Measurements from ENCODE around the gene ALPI.

Gene ALPI

GRCh38 chr2:232476045-232476444 lies 20.1 kb downstream of the ALPI start:
- H3K9ac ChIP-seq (ENCODE audit: low read depth, low read length) = no peak overlapping the region
- no peak overlapping the region for H3K27ac ChIP-seq (ENCODE audit: low read length)
- H3K79me2 ChIP-seq (ENCODE audit: insufficient read depth, low read length) = no peaks in the 10 kb centered on the region
- no peak overlapping the region for H3K4me2 ChIP-seq (ENCODE audit: insufficient read depth, low read length)
- ATAC-seq (ENCODE audit: insufficient read depth, low read depth) (no peak), DNase-seq (no peak)
- no peak overlapping the region for H3K4me3 ChIP-seq (ENCODE audit: low read depth in 1 of 2, low read length in 2 of 2)
- no peak overlapping the region for H2AFZ ChIP-seq (ENCODE audit: low read depth, low read length)
- TF ChIP-seq CTCF (IDR thresholded peaks at IDR 0.05; ENCODE audit: borderline replicate concordance, extremely low read depth, low read length, poor library complexity, severe bottlenecking) (no peak), EZH2 (IDR thresholded peaks at IDR 0.05; ENCODE audit: borderline replicate concordance, low read depth, low read length, severe bottlenecking) (no peak)
- no peaks in the 10 kb centered on the region for H3K4me1 ChIP-seq (ENCODE audit: insufficient read depth, low read length)
- no peaks in the 10 kb centered on the region; the same call in 1 of the 2 replicates for H4K20me1 ChIP-seq (ENCODE audit: insufficient read depth, low read length)
- no peaks in the 10 kb centered on the region for H3K36me3 ChIP-seq (ENCODE audit: insufficient read depth, low read length)
- H3K9me3 ChIP-seq (ENCODE audit: insufficient read depth, low read length, severe bottlenecking) = no peaks in the 10 kb centered on the region
- peaks cover 9% of the 10 kb centered on the region for H3K27me3 ChIP-seq (ENCODE audit: insufficient read depth, low read length, poor library complexity)

- no peak overlapping the region for H3K27ac ChIP-seq (ENCODE audit: low read length)
- TF ChIP-seq CTCF (IDR thresholded peaks at IDR 0.05; ENCODE audit: borderline replicate concordance, extremely low read depth, low read length, poor library complexity, severe bottlenecking) (no peak), EZH2 (IDR thresholded peaks at IDR 0.05; ENCODE audit: borderline replicate concordance, low read depth, low read length, severe bottlenecking) (no peak)
- no peaks in the 10 kb centered on the region for H3K36me3 ChIP-seq (ENCODE audit: insufficient read depth, low read length)
- no peaks in the 10 kb centered on the region for H3K9me3 ChIP-seq (ENCODE audit: insufficient read depth, low read length, severe bottlenecking)
- ATAC-seq (ENCODE audit: insufficient read depth, low read depth) (no peak), DNase-seq (no peak)
- no peak overlapping the region for H3K4me3 ChIP-seq (ENCODE audit: low read depth in 1 of 2, low read length in 2 of 2)
- no peak overlapping the region for H2AFZ ChIP-seq (ENCODE audit: low read depth, low read length)
- no peaks in the 10 kb centered on the region for H3K4me1 ChIP-seq (ENCODE audit: insufficient read depth, low read length)
- no peaks in the 10 kb centered on the region for H3K79me2 ChIP-seq (ENCODE audit: insufficient read depth, low read length)
- H4K20me1 ChIP-seq (ENCODE audit: insufficient read depth, low read length) = no peaks in the 10 kb centered on the region; the same call in 1 of the 2 replicates
- no peak overlapping the region for H3K9ac ChIP-seq (ENCODE audit: low read depth, low read length)
- no peak overlapping the region for H3K4me2 ChIP-seq (ENCODE audit: insufficient read depth, low read length)
- H3K27me3 ChIP-seq (ENCODE audit: insufficient read depth, low read length, poor library complexity) = peaks cover 9% of the 10 kb centered on the region
Observed at GRCh38 chr2:232476791-232477190, 20.8 kb downstream of the ALPI start.

GRCh38 chr2:232477751-232478510 lies 22.0 kb downstream of the ALPI start:
- TF ChIP-seq CTCF (IDR thresholded peaks at IDR 0.05; ENCODE audit: borderline replicate concordance, extremely low read depth, low read length, poor library complexity, severe bottlenecking) (no peak), EZH2 (IDR thresholded peaks at IDR 0.05; ENCODE audit: borderline replicate concordance, low read depth, low read length, severe bottlenecking) (no peak)
- no peaks in the 10 kb centered on the region for H3K4me1 ChIP-seq (ENCODE audit: insufficient read depth, low read length)
- H4K20me1 ChIP-seq (ENCODE audit: insufficient read depth, low read length) = no peaks in the 10 kb centered on the region; the same call in 1 of the 2 replicates
- H3K4me3 ChIP-seq (ENCODE audit: low read depth in 1 of 2, low read length in 2 of 2) = no peak overlapping the region
- no peaks in the 10 kb centered on the region for H3K79me2 ChIP-seq (ENCODE audit: insufficient read depth, low read length)
- no peaks in the 10 kb centered on the region for H3K9me3 ChIP-seq (ENCODE audit: insufficient read depth, low read length, severe bottlenecking)
- no peak overlapping the region for H3K9ac ChIP-seq (ENCODE audit: low read depth, low read length)
- DNase-seq (no peak), ATAC-seq (ENCODE audit: insufficient read depth, low read depth) (no peak)
- H3K36me3 ChIP-seq (ENCODE audit: insufficient read depth, low read length) = no peaks in the 10 kb centered on the region
- H3K4me2 ChIP-seq (ENCODE audit: insufficient read depth, low read length) = no peak overlapping the region
- H2AFZ ChIP-seq (ENCODE audit: low read depth, low read length) = no peak overlapping the region
- no peak overlapping the region for H3K27ac ChIP-seq (ENCODE audit: low read length)
- H3K27me3 ChIP-seq (ENCODE audit: insufficient read depth, low read length, poor library complexity) = peaks cover 6% of the 10 kb centered on the region

Data from DND-41 (cell line).